T-helper 2 cell treated with Interferon-gamma antibody and Interleukin-4, amounts not matched to agents 5 μg/mL and 100 μg/mL, for 36 hours (primary cell): ENCODE results near the gene DBN1.
A peak's percentile ranks its signal among the peaks of the same experiment; 100 is the strongest.

Experiments used
- DNase-seq: peaks from one replicate; pipeline ENCODE4 v3.0.0; 2021; ENCODE audit warnings: low spot score
- H3K27ac Mint-ChIP-seq: one replicate; pipeline ENCODE4 v1.8.0; 2021; ENCODE audit warnings: mild to moderate bottlenecking, mixed read lengths
- H3K27me3 Mint-ChIP-seq: one replicate; pipeline ENCODE4 v1.8.0; 2021; ENCODE audit warnings: low read depth, mixed read lengths
- H3K36me3 Mint-ChIP-seq: one replicate; pipeline ENCODE4 v1.8.0; 2021; ENCODE audit warnings: low read depth, mixed read lengths
- H3K4me1 Mint-ChIP-seq: one replicate; pipeline ENCODE4 v1.8.0; 2021; ENCODE audit warnings: low read depth, mixed read lengths
- H3K4me3 Mint-ChIP-seq: one replicate; pipeline ENCODE4 v1.8.0; 2022; ENCODE audit warnings: mild to moderate bottlenecking, moderate library complexity, mixed read lengths
- H3K9me3 Mint-ChIP-seq: one replicate; pipeline ENCODE4 v1.8.0; 2021; ENCODE audit warnings: mixed read lengths

DBN1 gene

DNA sequence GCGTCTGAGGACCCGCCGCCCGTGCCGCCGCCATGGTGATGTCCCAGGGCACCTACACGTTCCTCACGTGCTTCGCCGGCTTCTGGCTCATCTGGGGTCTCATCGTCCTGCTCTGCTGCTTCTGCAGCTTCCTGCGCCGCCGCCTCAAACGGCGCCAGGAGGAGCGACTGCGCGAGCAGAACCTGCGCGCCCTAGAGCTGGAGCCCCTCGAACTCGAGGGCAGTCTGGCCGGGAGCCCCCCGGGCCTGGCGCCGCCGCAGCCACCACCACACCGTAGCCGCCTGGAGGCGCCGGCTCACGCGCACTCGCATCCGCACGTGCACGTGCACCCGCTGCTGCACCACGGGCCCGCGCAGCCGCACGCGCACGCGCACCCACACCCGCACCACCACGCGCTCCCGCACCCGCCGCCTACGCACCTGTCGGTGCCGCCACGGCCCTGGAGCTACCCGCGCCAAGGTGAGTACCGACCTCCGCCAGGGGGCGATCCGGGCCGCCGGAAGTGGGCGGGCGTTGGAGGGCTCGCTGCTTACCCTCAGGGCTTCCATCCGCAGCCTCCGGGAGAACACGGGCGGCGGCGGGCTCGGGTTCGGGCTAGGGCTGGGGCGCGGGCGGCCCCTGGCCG, 18.3 kb downstream of the DBN1 start:
- peak overlapping the region; percentile 55 for H3K27ac Mint-ChIP-seq

DNA sequence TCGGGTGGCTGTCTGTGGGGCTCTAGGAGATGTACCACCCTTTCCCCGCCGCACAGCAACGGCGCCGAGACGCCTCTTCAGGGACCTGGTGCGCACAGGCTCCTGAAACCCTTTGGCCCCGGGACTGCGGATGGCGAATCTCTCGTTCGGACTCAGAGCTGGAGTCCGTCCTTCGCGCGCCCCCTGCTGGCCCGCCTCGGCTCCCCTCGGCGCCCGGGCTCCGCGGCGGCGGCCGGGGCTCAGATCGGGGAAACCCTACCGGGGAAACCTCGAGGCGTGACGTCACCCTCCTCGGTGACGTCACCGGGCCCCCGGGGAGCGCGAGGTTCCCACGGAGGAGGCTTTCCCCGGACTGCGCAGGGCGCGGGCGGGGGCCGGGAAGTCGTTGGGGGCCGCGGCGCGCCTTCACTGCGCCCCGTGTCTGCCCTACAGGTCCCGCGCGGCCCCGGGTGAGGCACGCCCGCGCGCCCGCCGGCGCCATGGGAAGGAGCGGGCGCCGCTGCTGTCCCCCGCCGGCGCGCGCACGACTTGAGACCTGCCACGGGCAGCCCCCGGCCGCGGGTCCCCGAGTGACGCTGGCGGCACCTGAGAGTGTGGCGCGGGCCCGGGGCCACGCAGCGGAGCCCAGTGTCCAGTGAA, 18.9 kb downstream of the DBN1 start:
- DNase-seq = peak; percentile 94
- Mint-ChIP-seq H3K36me3 (no peaks in the 10 kb centered on the region), H3K4me3 (peak overlapping the region; percentile 82), H3K27me3 (peaks cover 11% of the 10 kb centered on the region), H3K27ac (no peak overlapping the region), H3K9me3 (no peaks in the 10 kb centered on the region), H3K4me1 (peaks cover 13% of the 10 kb centered on the region)

More for the DNA sequence above, 18.3 kb downstream of the DBN1 start:
- peak; percentile 94 for DNase-seq
- H3K4me1 Mint-ChIP-seq = peaks cover 13% of the 10 kb centered on the region
- peaks cover 11% of the 10 kb centered on the region for H3K27me3 Mint-ChIP-seq
- H3K4me3 Mint-ChIP-seq = peak overlapping the region; percentile 55
- H3K36me3 Mint-ChIP-seq = no peaks in the 10 kb centered on the region
- H3K9me3 Mint-ChIP-seq = no peaks in the 10 kb centered on the region

DNA sequence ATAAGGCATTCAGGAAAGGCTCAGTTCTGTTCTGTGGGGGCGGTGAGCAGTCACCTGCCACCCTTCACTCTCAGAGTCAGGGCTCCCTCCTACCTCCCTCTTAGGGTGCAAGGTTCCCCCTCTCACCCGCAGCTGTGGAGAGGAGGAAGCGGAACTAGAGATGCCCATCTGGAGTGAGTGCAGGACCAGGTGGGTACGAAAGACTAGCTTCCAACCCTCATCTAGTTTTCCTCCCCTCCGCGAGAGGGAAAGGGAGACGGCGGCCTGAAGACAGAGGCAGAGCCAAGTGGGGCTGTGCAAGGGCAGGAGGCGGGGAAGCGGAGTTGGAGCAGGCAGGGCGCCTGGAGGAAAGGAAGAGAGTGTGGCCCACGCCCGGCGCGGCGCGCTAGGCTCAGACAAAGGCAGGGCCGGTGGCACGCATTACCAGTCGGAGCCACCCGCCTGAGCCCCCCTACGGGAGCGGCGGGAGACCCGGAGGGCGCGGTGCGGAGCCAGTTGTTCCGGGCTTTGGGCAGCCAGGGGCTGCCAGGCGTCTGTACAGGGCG, 19.5 kb downstream of the DBN1 start:
- no peaks in the 10 kb centered on the region for H3K9me3 Mint-ChIP-seq
- no peaks in the 10 kb centered on the region for H3K36me3 Mint-ChIP-seq
- peaks cover 13% of the 10 kb centered on the region for H3K4me1 Mint-ChIP-seq
- peaks cover 11% of the 10 kb centered on the region for H3K27me3 Mint-ChIP-seq
- peak overlapping the region; percentile 75 for H3K27ac Mint-ChIP-seq
- no peak for DNase-seq
- peak overlapping the region; percentile 82 for H3K4me3 Mint-ChIP-seq

DNA sequence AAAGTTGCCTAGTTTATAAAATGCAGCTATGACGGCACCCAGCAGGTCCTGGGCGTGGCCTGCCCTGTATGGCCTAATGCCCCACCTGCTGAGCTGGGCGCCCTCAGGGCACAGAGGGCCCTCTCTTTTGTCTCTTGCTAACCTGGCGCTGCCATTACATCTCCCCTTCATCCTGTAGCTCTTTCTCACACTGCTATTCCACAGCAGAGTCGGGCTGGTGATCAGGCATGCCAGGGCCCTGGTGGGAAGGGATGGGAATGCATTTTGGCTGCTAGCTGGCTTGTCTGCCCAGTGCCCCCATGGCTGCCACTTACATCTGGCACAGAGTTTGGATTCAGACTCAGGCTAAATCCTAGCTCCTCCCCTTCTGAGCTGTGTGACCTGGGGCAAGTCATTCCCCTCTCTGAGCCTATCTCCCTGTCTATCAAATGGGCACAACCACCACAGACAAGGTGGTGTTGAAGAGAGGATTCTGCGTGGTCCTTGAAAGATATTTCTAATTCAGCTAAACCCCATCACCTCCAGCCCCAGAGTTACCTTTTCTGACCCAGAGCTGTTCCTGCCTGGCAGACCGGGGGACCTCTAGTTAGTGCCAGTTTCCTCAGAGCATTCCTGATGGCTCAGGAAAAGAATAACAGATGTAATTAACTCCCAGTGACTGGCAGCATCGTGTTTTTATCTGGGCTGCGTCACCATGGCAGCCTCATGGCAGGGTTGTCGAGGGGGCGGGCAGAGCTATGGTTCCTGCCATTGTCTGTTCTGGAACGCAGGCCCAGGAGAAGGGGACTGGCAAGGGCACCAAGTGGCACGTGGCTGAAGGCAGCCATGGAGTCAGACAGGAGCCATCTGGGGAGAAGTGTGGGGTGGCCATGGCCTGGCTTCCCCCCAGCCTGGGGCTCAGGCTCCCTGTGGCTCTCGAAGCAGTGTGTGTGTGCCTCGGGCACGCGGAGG, 20.5 kb downstream of the DBN1 start:
- Mint-ChIP-seq H3K4me3 (peak overlapping the region; percentile 82), H3K4me1 (peaks cover 20% of the 10 kb centered on the region), H3K27me3 (peaks cover 16% of the 10 kb centered on the region), H3K27ac (peak overlapping the region; percentile 52), H3K36me3 (no peaks in the 10 kb centered on the region), H3K9me3 (no peaks in the 10 kb centered on the region)
- no peak for DNase-seq

DNA sequence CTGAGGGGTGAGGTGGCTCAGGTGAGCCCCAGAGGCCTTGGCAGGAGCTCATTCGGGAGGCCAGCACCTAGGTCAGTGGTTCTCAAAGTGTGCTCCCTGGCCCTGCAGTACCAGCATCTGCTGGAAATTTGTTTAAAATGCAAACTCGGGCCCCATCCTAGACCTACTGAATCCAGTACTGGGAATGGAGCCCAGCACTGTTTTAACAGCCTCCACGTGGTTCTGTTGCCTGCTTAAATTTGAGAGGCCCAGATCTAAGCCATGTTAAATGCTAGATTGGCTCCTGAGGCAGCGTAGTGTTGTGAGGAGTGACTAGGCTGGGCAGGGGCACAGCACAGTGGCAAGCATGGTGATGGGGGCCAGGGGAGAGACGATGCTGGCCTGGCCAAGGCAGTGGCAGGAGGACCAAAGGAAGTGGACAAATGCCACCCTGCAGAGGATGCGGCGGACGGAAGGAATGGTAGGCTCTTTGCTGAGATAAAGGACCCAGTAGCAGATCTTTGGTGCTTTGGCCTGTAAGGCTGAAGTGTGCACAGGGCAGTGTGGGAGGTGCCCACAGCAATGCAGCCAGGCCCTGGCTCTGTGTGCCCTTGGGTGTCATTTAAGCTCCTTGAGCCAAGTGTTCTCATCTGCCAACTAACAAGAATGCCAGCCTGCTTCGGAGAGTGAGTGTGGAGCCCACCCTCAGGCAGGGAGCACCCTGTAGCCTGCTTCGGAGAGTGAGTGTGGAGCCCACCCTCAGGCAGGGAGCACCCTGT, 22.6 kb downstream of the DBN1 start:
- no peak overlapping the region for H3K27ac Mint-ChIP-seq
- no peak overlapping the region for H3K4me3 Mint-ChIP-seq
- no peaks in the 10 kb centered on the region for H3K36me3 Mint-ChIP-seq
- H3K27me3 Mint-ChIP-seq = peaks cover 18% of the 10 kb centered on the region
- no peak for DNase-seq
- peaks cover 17% of the 10 kb centered on the region for H3K4me1 Mint-ChIP-seq
- no peaks in the 10 kb centered on the region for H3K9me3 Mint-ChIP-seq

DNA sequence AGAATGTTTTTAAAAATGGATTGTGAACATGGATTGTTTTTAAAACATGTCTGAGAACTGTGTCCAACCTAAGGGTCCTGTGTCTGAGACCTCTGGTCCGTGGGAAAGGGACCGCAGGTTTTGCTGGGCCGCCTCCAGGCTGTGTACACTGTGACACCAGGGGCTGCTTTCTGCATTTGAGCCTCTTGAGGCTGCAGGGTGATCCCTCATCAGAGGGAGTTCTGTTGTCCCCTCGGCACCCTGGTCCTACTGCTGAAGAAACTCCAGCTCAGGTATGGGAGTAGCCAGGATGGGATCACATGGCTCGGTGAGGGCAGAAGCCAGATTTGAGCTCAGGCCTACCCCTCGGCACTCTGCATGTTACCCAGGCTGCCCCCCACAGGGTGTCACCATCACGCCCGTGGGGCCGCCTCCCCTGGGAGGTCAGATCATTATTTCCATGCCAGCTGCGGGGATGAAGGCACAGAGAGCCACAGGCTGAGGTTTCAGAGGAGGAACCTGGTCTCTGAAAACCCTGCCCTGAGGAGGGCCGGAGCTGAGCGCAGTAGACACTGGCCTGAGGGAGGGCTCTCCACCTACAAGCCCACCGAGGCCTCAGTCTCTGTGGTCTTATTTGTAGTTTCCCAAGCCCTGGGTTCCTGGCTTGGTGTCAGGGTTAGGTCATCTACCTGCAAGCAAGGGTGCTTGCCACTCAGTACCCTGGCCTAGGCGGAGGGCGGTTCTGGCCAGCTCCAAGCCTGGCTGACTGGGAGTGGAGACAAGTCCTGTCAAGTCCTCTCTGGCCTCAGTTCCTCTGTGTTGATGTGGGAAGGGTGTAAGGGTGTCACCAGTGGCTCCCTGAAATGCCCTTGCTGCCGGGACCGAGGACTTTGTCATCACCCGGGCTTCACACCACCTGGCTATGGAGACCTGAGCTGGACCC, 24.0 kb downstream of the DBN1 start:
- Mint-ChIP-seq H3K9me3 (no peaks in the 10 kb centered on the region), H3K27ac (no peak overlapping the region), H3K27me3 (peaks cover 18% of the 10 kb centered on the region), H3K4me3 (peak overlapping the region; percentile 53), H3K4me1 (peaks cover 32% of the 10 kb centered on the region), H3K36me3 (peaks cover 1% of the 10 kb centered on the region)
- no peak for DNase-seq

DNA sequence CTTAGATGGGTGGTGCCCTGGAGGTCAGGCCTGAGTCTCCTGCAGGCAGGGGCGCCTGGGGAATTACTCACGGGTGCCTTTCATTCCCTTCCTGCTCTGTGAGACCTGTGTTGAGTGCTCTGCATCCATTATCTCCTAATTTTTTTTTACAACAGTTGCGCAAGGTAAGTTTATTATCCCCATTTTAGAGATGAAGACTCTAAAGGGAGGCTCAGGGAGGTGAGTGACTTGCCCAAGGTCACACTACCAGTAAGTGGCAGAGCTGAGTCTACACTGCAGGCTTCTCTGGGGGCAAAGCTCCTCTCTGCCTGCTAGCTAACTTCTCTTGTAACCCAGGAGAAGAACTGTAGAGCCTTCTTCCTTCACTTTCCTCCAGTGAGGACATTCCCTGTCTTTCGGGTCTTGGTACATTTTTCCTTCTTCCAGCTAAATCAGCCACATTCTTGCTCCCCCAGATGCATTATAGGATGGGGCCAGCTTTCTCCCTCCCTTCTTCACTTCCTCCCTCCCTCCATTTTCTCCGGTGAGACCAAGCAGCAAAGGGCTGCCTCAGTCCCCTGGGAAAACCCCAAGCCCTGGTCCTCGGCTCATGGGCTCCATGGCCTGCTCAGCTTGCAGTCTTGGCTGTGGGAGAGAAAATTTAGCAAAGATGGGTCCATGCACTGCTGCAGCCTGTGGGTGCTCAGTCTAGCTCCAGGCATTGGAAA, 25.0 kb downstream of the DBN1 start:
- Mint-ChIP-seq H3K36me3 (peaks cover 1% of the 10 kb centered on the region), H3K27me3 (peaks cover 18% of the 10 kb centered on the region), H3K4me3 (peak overlapping the region; percentile 53), H3K4me1 (peaks cover 34% of the 10 kb centered on the region), H3K9me3 (no peaks in the 10 kb centered on the region), H3K27ac (peak overlapping the region; percentile 67)
- no peak for DNase-seq

DNA sequence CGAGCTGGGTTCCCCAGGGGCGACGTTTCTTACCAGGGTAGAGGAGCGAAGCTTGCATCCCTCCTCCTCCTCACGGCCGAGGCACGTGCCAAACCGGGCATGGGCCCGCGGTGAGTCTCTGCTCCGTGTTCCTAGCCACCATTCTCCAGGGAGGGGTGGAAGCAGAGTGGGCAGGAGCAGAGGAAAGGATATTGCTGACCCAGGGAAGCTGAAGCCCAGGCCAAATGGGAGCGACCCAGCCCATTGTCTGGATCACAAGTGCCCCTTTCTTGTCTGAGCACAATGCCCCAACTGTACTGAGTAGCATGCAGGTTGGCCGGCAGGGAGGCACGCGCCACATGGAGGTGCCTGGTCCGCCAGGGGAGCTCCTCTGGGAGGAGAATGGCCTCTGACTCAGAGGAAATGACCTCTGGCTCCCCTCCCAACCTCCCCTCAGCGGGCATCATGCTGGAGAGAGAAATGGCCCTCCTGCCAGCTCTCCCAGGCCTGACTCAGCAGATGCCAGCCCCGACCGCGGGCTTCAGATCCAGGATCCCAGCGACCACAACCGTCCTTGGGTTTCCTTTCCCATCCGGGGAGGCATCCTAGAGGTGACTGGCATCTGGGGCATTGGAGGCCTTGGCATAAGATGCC, 25.7 kb downstream of the DBN1 start:
- Mint-ChIP-seq H3K4me1 (peaks cover 31% of the 10 kb centered on the region), H3K27me3 (peaks cover 13% of the 10 kb centered on the region), H3K36me3 (peaks cover 6% of the 10 kb centered on the region), H3K9me3 (no peaks in the 10 kb centered on the region), H3K4me3 (peak overlapping the region; percentile 53), H3K27ac (peak overlapping the region; percentile 67)
- DNase-seq = no peak

DNA sequence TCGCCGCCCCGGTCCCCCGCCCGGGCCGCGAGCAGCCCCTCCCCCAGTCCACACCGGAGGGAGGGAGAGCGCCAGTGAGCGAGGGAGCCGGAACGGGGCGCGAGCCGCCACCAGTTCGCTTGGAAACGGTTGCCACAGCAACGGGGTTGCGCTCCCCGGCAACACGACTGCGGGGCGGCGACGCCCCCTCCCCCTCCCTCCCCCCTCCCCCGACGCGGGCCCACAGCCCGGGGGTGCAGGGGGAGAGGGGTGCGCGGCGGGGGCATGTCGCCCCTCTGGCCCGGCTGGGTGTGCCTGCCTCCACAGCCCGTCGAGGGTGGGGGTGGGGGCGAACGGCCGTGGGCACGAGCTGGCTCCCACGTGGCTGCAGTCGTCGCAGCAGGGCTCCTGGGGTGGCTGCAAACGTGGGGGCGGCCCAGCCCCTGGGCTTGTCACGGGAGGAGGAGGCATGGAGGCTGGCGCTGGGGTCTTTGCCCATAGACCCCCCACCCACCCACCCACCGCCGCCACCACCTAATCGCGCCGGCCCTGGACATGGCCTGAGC, 26.3 kb downstream of the DBN1 start:
- DNase-seq = peak; percentile 52
- no peak overlapping the region for H3K27ac Mint-ChIP-seq
- H3K9me3 Mint-ChIP-seq = no peaks in the 10 kb centered on the region
- no peak overlapping the region for H3K4me3 Mint-ChIP-seq
- H3K4me1 Mint-ChIP-seq = peaks cover 31% of the 10 kb centered on the region
- H3K36me3 Mint-ChIP-seq = peaks cover 12% of the 10 kb centered on the region
- peaks cover 11% of the 10 kb centered on the region for H3K27me3 Mint-ChIP-seq

DNA sequence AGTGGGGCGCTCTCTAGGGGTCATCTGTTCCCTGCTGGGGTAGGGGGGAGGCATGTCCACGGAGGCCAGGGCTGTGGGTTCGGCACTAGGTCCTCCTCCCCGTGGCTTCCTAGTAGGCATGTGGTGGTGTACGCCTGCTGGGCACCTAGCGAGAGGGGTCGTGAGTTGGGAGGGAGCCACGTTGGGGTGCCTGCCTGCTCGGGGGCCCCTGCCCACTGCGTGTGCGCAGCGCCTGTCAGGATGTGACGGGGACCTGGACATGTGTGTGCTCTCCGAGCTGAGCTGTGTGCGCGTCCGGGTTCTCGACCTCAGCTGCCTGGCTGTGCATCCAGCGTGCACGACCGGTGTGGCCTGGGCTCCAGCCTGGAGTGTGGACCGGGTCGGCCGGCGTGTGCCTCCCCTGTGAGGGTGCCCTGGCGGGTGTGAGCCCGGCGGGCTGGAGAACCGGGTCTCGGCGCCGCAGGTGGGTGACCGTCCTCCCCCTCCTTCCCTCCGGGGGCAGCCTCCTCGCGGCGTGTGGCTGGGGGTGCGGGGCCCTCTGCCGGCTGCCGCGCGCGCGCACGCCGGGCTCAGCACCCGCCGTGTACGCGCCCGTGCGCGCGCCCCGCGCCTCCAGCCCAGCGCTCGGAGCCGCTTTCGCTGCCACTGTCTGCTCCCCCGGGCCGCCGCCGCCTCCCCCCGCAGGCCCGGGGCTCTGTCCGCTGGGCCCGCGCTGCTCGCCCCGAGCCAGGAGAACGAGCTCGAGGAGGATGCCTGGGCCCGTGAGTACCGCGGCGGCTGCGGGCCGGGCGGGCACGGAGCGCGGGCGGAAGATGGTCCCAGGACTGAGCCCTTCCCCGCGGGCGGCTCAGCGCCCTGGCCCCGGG, 27.0 kb downstream of the DBN1 start, which contains the start of gene PRR7:
PRR7 (plus strand) TSS at position 615 of the 866 bp plus-strand sequence. CDS start 8,254 bp downstream, outside the sequence.
- Mint-ChIP-seq H3K27me3 (peaks cover 7% of the 10 kb centered on the region), H3K4me3 (peak within 1 kb of the TSS; percentile 76), H3K4me1 (peaks cover 29% of the 10 kb centered on the region), H3K27ac (peak within 1 kb of the TSS; percentile 92), H3K36me3 (peaks cover 16% of the 10 kb centered on the region), H3K9me3 (no peaks in the 10 kb centered on the region)
- peak; percentile 70 for DNase-seq

DNA sequence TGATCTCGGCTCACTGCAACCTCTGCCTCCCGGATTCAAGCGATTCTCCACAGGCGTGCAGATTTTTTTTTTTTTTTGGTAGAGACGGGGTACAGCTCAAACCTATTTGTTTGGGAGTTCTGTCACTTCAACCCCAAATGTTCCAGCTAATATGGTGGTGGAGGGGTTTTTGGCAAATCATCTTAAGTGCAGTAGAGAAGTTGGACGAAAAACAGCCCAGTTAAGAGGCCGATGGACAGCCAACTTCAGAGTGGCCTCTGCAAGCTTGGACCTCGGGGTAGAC, 27.6 kb downstream of the DBN1 start:
- no peaks in the 10 kb centered on the region for H3K9me3 Mint-ChIP-seq
- peak overlapping the region; percentile 92 for H3K27ac Mint-ChIP-seq
- peaks cover 16% of the 10 kb centered on the region for H3K36me3 Mint-ChIP-seq
- DNase-seq = no peak
- H3K4me1 Mint-ChIP-seq = peaks cover 29% of the 10 kb centered on the region
- H3K4me3 Mint-ChIP-seq = peak overlapping the region; percentile 76
- H3K27me3 Mint-ChIP-seq = peaks cover 7% of the 10 kb centered on the region
